B cell (primary cell): Measurements from ENCODE around the gene RBM34. TPM values are rescaled to one million over a fixed set of nuclear protein-coding genes. Genes with fewer than 3 reads are reported as not detected.

Source experiments
- ATAC-seq: fragments of 200-7000 bp; cut with Tn5 transposase; one replicate; pipeline ENCODE4 v1.10.0; 2021; ENCODE audit warnings: low read depth, mild to moderate bottlenecking, moderate number of reproducible peaks, moderate library complexity
- CTCF ChIA-PET: fragments of 350-600 bp; sonication (Branson Sonifier 250); formaldehyde crosslinking; loops from one replicate; lab custom pipeline; 2021; ENCODE audit warnings: antibody characterized with exemption, inconsistent platforms; lab: Charles Lee
- POLR2A ChIA-PET: fragments of 350-600 bp; sonication (Branson Sonifier 250); formaldehyde crosslinking; loops from one replicate; lab custom pipeline; 2021; ENCODE audit warnings: antibody characterized with exemption; lab: Charles Lee
- DNase-seq: peaks from one replicate; pipeline ENCODE4 v3.0.0; 2013
- H2AFZ ChIP-seq: 2 replicates; pipeline ENCODE4 v1.6.1; 2012; ENCODE audit warnings: mild to moderate bottlenecking, low read depth, low read length; ENCODE audit not compliant: insufficient read depth, poor library complexity, severe bottlenecking
- H3K27ac ChIP-seq, 2 donors: 1 replicate in 1 of 2; 2 replicates in 1 of 2; pipeline ENCODE4 v1.5.1; 2012 to 2013; ENCODE audit warnings: low read length in 2 of 2, mild to moderate bottlenecking in 2 of 2, moderate library complexity in 1 of 2
- H3K27me3 ChIP-seq, 4 experiments: fragments of 200-600 bp in 1 of 4; sonication (generic) in 1 of 4; replicated peaks in 1 of 4; 1 replicate in 2 of 4; 2 replicates in 2 of 4; pipeline versions ENCODE4 v1.6.1 to v1.7.0; 2013 to 2016; ENCODE audit warnings: low read length in 3 of 4, mild to moderate bottlenecking in 2 of 4, mixed read lengths in 1 of 4, moderate library complexity in 1 of 4; ENCODE audit not compliant: insufficient read depth in 4 of 4, control insufficient read depth in 3 of 4; ENCODE audit errors: control extremely low read depth in 1 of 4
- H3K36me3 ChIP-seq, 2 experiments: replicated peaks in 1 of 2; 1 replicate in 1 of 2; 2 replicates in 1 of 2; pipeline versions ENCODE4 v1.6.1 to v1.7.1; 2013; ENCODE audit warnings: low read length in 1 of 2; ENCODE audit not compliant: insufficient read depth in 2 of 2, control insufficient read depth in 1 of 2; ENCODE audit errors: control extremely low read depth in 1 of 2, extremely low read depth in 1 of 2
- H3K4me1 ChIP-seq, 2 donors: fragments of 200-600 bp in 1 of 2; sonication (generic) in 1 of 2; 1 replicate in 1 of 2; 2 replicates in 1 of 2; pipeline versions ENCODE4 v1.5.1 to v1.6.1; 2013 to 2017; ENCODE audit warnings: low read length in 2 of 2; ENCODE audit not compliant: control insufficient read depth in 2 of 2, insufficient read depth in 2 of 2
- H3K4me2 ChIP-seq: replicated peaks from 2 replicates; pipeline ENCODE3; 2012; ENCODE audit warnings: mild to moderate bottlenecking, low read depth, low read length; ENCODE audit not compliant: poor library complexity, severe bottlenecking
- H3K4me3 ChIP-seq, 5 experiments: fragments of 200-600 bp in 1 of 5; sonication (generic) in 1 of 5; 1 replicate in 3 of 5; 2 replicates in 2 of 5; pipeline versions ENCODE4 v1.5.1 to v1.7.0; 2011 to 2016; ENCODE audit warnings: low read length in 4 of 5, mild to moderate bottlenecking in 4 of 5, low read depth in 2 of 5, control low read depth in 1 of 5, moderate library complexity in 1 of 5; ENCODE audit not compliant: insufficient read depth in 1 of 5; ENCODE audit errors: control extremely low read depth in 1 of 5, extremely low read depth in 1 of 5
- H3K79me2 ChIP-seq: fragments of 200-600 bp; sonication (generic); one replicate; pipeline ENCODE4 v1.6.0; 2016; ENCODE audit warnings: low read length; ENCODE audit not compliant: control insufficient read depth, insufficient read depth
- H3K9ac ChIP-seq: fragments of 200-600 bp; sonication (generic); 2 replicates; pipeline ENCODE4 v1.6.1; 2017; ENCODE audit warnings: mild to moderate bottlenecking, low read length, moderate library complexity
- H3K9me3 ChIP-seq, 3 donors: one replicate each; pipeline versions ENCODE4 v1.6.1 to v1.7.1; 2013; ENCODE audit warnings: low read length in 2 of 3; ENCODE audit not compliant: control insufficient read depth in 2 of 3, insufficient read depth in 1 of 3; ENCODE audit errors: control extremely low read depth in 1 of 3
- H4K20me1 ChIP-seq: 2 replicates; pipeline ENCODE4 v1.6.0; 2012; ENCODE audit warnings: mild to moderate bottlenecking, low read length; ENCODE audit not compliant: insufficient read depth, control insufficient read depth, poor library complexity, severe bottlenecking
- H3K27ac Mint-ChIP-seq: one replicate; pipeline ENCODE4 v1.8.0; 2021; ENCODE audit warnings: mixed read lengths
- H3K27me3 Mint-ChIP-seq: one replicate; pipeline ENCODE4 v1.8.0; 2021; ENCODE audit warnings: mixed read lengths
- H3K4me1 Mint-ChIP-seq: one replicate; pipeline ENCODE4 v1.8.0; 2021; ENCODE audit warnings: mixed read lengths
- H3K4me3 Mint-ChIP-seq: one replicate; pipeline ENCODE4 v1.8.0; 2021; ENCODE audit warnings: mixed read lengths
- H3K9me3 Mint-ChIP-seq: one replicate; pipeline ENCODE4 v1.8.0; 2022; ENCODE audit warnings: mixed read lengths; ENCODE audit not compliant: insufficient read depth
- EZH2 ChIP-seq: IDR thresholded peaks from 2 replicates; pipeline ENCODE4 v1.6.1; 2012; ENCODE audit warnings: borderline replicate concordance, low read depth, mild to moderate bottlenecking, moderate library complexity, low read length; ENCODE audit not compliant: insufficient read depth, poor library complexity, severe bottlenecking
- WGBS: methylation state at CpG from one replicate; pipeline ENCODE4 v1.1.5; 2013; ENCODE audit warnings: missing lambda C conversion rate; ENCODE audit not compliant: insufficient coverage; 5-methylcytosine and 5-hydroxymethylcytosine counted together
- intact Hi-C: fragments of 100-400 bp; cut with micrococcal nuclease; formaldehyde crosslinking; loops from one replicate; pipeline ENCODE4 v1.10.0; 2022
- polyA plus RNA-seq: library from polyadenylated mRNA; depleted of rRNA; stranded (reverse); fragments of >200 nt; gene quantifications from 2 replicates; pipeline ENCODE4 v1.2.3, GENCODE V29; 2012
- total RNA-seq, 2 donors: library from RNA; stranded (reverse); fragments of 120-200 nt in 1 of 2; gene quantifications; 1 replicate in 1 of 2; 2 replicates in 1 of 2; pipeline versions ENCODE4 v1.2.3 to v1.2.4, GENCODE V29; 2013 to 2022
- TF ChIP-seq, protein P1 (sequence below): fragments of 200-600 bp; IDR thresholded peaks from one replicate; pipeline ENCODE4 v1.8.0; 2022; ENCODE audit warnings: antibody characterized with exemption, mild to moderate bottlenecking

Gene RBM34
- total and polyA plus RNA-seq, 2 donors (not counting 1 experiment from before 2014, with no cell fraction given), result 24.4 to 131 TPM

DNA sequence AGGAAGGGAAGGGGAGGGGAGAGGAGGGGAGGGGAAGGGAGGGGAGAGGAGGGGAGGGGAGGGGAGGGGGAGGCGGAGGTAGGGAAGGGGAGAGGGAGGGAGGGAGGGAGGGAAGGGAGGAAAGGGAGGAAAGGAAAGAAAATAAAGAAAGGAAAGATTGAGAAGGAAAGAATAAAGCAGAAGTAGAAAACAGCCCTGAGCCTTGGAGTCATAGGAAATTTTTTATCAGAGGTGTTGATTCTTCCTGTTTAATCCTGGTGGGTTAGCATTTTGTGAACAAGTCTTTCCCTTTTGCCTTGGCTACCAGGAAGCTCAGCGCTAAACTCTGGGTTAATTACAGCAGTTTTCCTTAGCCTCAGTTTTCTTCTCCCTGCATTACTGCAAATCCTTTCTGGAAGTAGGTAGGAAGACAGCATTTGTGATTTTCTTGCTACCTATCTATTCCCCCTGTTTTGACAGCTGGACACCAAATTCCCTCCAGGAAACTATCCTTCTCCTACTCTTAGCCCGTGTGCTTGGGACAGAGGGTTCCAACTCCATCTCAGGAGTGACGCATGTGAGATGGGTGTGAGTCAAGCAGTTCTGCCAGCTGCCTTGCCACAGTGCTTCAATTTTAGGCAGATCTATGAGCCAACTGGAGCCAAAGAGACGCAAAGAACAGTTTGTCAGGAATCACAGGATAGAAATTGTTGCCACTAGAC lies 59.3 kb downstream of the RBM34 start:
- Histone ChIP-seq H4K20me1 (no peaks in the 10 kb centered on the region), H3K36me3 (no peaks in the 10 kb centered on the region), H3K9me3 (peaks cover 0 to 4% (median 0%) of the 10 kb centered on the region in 3 donors), H3K27me3 (no peaks in the 10 kb centered on the region), H3K4me2 (no peak overlapping the region), H2AFZ (no peak overlapping the region), H3K4me3 (no peak overlapping the region), H3K4me1 (peaks cover 7 to 38% of the 10 kb centered on the region in 2 donors), H3K79me2 (no peaks in the 10 kb centered on the region), H3K27ac (no peak overlapping the region), H3K9ac (no peak overlapping the region)
- POLR2A ChIA-PET, result no interaction called here
- CTCF ChIA-PET, result interaction anchor here (0.7 to 1.8 kb wide), 3 partner anchors 11 to 540 kb away, joined by 3 to 7 read pairs (median 3); no protein-coding TSS in a partner anchor
- H3K27me3 Mint-ChIP-seq, result no peaks in the 10 kb centered on the region
- intact Hi-C loops, result loop anchor here (5.0 kb wide), 1 partner anchor 151 kb away; no protein-coding TSS in a partner anchor
- H3K27ac Mint-ChIP-seq, result no peak overlapping the region
- H3K4me1 Mint-ChIP-seq, result peaks cover 39% of the 10 kb centered on the region
- no peaks in the 10 kb centered on the region for H3K9me3 Mint-ChIP-seq
- no peak for TF ChIP-seq EZH2
- TF ChIP-seq, protein P1, sequence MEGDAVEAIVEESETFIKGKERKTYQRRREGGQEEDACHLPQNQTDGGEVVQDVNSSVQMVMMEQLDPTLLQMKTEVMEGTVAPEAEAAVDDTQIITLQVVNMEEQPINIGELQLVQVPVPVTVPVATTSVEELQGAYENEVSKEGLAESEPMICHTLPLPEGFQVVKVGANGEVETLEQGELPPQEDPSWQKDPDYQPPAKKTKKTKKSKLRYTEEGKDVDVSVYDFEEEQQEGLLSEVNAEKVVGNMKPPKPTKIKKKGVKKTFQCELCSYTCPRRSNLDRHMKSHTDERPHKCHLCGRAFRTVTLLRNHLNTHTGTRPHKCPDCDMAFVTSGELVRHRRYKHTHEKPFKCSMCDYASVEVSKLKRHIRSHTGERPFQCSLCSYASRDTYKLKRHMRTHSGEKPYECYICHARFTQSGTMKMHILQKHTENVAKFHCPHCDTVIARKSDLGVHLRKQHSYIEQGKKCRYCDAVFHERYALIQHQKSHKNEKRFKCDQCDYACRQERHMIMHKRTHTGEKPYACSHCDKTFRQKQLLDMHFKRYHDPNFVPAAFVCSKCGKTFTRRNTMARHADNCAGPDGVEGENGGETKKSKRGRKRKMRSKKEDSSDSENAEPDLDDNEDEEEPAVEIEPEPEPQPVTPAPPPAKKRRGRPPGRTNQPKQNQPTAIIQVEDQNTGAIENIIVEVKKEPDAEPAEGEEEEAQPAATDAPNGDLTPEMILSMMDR, result no peak
- no CpG with 5 or more reads among the region's 5 CpGs for WGBS
- DNase-seq (no peak), ATAC-seq (no peak)
- no peak overlapping the region for H3K4me3 Mint-ChIP-seq

GRCh38 chr1:235100194-235100772 lies 60.8 kb downstream of the RBM34 start:
- Mint-ChIP-seq H3K9me3 (no peaks in the 10 kb centered on the region), H3K4me1 (peaks cover 37% of the 10 kb centered on the region), H3K27ac (peak overlapping the region; percentile 71), H3K4me3 (peak overlapping the region; percentile 34), H3K27me3 (no peaks in the 10 kb centered on the region)
- WGBS, result 46% methylated on average over 12 of the region's 13 CpGs
- H3K9me3 ChIP-seq, result peaks cover 0 to 4% (median 0%) of the 10 kb centered on the region in 3 donors
- peaks cover 7 to 38% of the 10 kb centered on the region in 2 donors for H3K4me1 ChIP-seq
- no peak overlapping the region for H2AFZ ChIP-seq
- H3K4me3 ChIP-seq, result no peak overlapping the region
- no peaks in the 10 kb centered on the region for H3K79me2 ChIP-seq
- no peaks in the 10 kb centered on the region for H3K27me3 ChIP-seq
- no peak overlapping the region for H3K4me2 ChIP-seq
- TF ChIP-seq EZH2, result no peak
- TF ChIP-seq, protein P1, result no peak
- no peaks in the 10 kb centered on the region for H4K20me1 ChIP-seq
- no peak overlapping the region for H3K27ac ChIP-seq
- ChIA-PET CTCF (interaction anchor here (0.6 to 2.0 kb wide), 2 partner anchors 316 to 503 kb away, joined by 3 to 5 read pairs; no protein-coding TSS in a partner anchor), POLR2A (no interaction called here)
- H3K36me3 ChIP-seq, result no peaks in the 10 kb centered on the region
- peak; percentile 85 for DNase-seq
- intact Hi-C loops, result loop anchor here (5.0 kb wide), 1 partner anchor 152 kb away; no protein-coding TSS in a partner anchor
- no peak overlapping the region for H3K9ac ChIP-seq
- peak; percentile 79 for ATAC-seq
